ENCODE measurements around the gene PLCD3.

PLCD3 gene

GRCh38 chr17:45120558-45120957 is 11.8 kb downstream of the PLCD3 start:
- no peak for DNase-seq (ENCODE audit: extremely low read depth, low read depth)
- H3K4me3 ChIP-seq (replicated peaks; ENCODE audit: low read depth, low read length): no peak overlapping the region
- TF ChIP-seq CTCF (IDR thresholded peaks at IDR 0.05; ENCODE audit: low read depth, low read length, missing control alignments): no peak

- no peak for DNase-seq (ENCODE audit: extremely low read depth, low read depth)
- no peak overlapping the region for H3K4me3 ChIP-seq (replicated peaks; ENCODE audit: low read depth, low read length)
- TF ChIP-seq CTCF (IDR thresholded peaks at IDR 0.05; ENCODE audit: low read depth, low read length, missing control alignments): no peak
Measured at GRCh38 chr17:45119964-45120363, 12.4 kb downstream of the PLCD3 start.

GRCh38 chr17:45118691-45119090 is 13.6 kb downstream of the PLCD3 start:
- no peak for DNase-seq (ENCODE audit: extremely low read depth, low read depth)
- no peak overlapping the region for H3K4me3 ChIP-seq (replicated peaks; ENCODE audit: low read depth, low read length)
- no peak for TF ChIP-seq CTCF (IDR thresholded peaks at IDR 0.05; ENCODE audit: low read depth, low read length, missing control alignments)

- H3K4me3 ChIP-seq (replicated peaks; ENCODE audit: low read depth, low read length): no peak overlapping the region
- no peak for DNase-seq (ENCODE audit: extremely low read depth, low read depth)
- no peak for TF ChIP-seq CTCF (IDR thresholded peaks at IDR 0.05; ENCODE audit: low read depth, low read length, missing control alignments)
Measured at GRCh38 chr17:45117848-45118646, 14.3 kb downstream of the PLCD3 start.

- no peak for DNase-seq (ENCODE audit: extremely low read depth, low read depth)
- no peak for TF ChIP-seq CTCF (IDR thresholded peaks at IDR 0.05; ENCODE audit: low read depth, low read length, missing control alignments)
- H3K4me3 ChIP-seq (replicated peaks; ENCODE audit: low read depth, low read length): no peak overlapping the region
Measured at GRCh38 chr17:45117334-45117733, 15.0 kb downstream of the PLCD3 start.

- H3K4me3 ChIP-seq (replicated peaks; ENCODE audit: low read depth, low read length): no peak overlapping the region
- TF ChIP-seq CTCF (IDR thresholded peaks at IDR 0.05; ENCODE audit: low read depth, low read length, missing control alignments): no peak
- DNase-seq (ENCODE audit: extremely low read depth, low read depth): no peak
Measured at GRCh38 chr17:45116434-45117016, 15.8 kb downstream of the PLCD3 start.

All from HFF-Myc (cell line).